ENCODE measurements around the gene HSF2BP. TPM values are rescaled to one million over a fixed set of nuclear protein-coding genes. Genes with fewer than 3 reads are reported as not detected.
A peak's percentile ranks its signal among the peaks of the same experiment; 100 is the strongest.

HSF2BP gene
- total and polyA plus RNA-seq, 8 donors = 0.23 to 1.5 (median 0.31) TPM; not detected in 3

DNA sequence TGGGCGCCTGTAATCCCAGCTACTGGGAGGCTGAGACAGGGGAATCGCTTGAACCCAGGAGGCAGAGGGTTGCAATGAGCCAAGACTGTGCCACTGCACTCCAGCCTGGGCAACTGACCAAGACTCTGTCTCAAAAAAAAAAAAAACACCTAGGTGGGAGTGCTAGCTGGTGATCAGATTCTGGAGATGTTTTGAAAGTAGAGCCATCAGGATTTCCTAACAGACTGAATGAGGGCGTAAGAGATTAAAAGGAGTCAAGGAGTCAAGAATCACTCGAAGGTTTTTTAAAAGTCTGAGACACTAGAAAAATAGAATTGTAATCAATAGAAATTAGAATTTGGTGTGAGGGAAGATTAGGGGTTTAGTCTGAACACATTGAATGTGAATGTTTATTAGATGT is 73.8 kb downstream of the HSF2BP start:
- Histone ChIP-seq H3K27ac (peak overlapping the region; percentile 50 to 75 (median 71)), H3K27me3 (no peaks in the 10 kb centered on the region), H3K9me3 (no peaks in the 10 kb centered on the region), H3K36me3 (no peaks in the 10 kb centered on the region), H3K4me3 (no peak overlapping the region), H3K4me1 (peaks cover 11 to 30% (median 21%) of the 10 kb centered on the region in 4 donors)
- TF ChIP-seq POLR2A (IDR thresholded peaks at IDR 0.05) = no peak
- TF ChIP-seq POLR2AphosphoS5 (IDR thresholded peaks at IDR 0.05) = no peak
- TF ChIP-seq EP300 (IDR thresholded peaks at IDR 0.05) = no peak
- TF ChIP-seq, protein P1, sequence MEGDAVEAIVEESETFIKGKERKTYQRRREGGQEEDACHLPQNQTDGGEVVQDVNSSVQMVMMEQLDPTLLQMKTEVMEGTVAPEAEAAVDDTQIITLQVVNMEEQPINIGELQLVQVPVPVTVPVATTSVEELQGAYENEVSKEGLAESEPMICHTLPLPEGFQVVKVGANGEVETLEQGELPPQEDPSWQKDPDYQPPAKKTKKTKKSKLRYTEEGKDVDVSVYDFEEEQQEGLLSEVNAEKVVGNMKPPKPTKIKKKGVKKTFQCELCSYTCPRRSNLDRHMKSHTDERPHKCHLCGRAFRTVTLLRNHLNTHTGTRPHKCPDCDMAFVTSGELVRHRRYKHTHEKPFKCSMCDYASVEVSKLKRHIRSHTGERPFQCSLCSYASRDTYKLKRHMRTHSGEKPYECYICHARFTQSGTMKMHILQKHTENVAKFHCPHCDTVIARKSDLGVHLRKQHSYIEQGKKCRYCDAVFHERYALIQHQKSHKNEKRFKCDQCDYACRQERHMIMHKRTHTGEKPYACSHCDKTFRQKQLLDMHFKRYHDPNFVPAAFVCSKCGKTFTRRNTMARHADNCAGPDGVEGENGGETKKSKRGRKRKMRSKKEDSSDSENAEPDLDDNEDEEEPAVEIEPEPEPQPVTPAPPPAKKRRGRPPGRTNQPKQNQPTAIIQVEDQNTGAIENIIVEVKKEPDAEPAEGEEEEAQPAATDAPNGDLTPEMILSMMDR (IDR thresholded peaks at IDR 0.05) = no peak
- no peak for DNase-seq
- intact Hi-C loops (cut with DNase I; ENCODE audit: low total_unique reads) = no loop called here
- 88 to 95% (median 90%) methylated on average over 4 of the region's 4 CpGs for WGBS, 5 donors

DNA sequence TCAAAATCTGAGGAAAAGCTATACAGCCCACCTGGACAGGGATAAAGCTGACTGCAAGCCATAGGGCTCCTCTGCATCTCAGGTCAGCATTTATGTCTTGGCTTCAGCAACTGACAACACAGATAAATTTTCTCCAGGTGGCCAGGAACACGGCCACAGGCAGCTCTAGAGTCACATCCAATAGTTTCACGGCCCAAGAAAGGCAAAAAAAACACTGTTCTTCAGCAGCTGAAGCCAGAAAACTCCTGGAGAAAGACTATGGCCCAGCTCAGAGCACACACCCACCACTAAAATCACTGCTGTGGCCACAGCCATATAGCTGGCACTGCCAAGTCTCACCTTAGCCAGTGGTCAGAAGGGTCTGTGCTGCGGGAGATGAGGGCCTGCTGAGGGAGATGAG is 77.8 kb downstream of the HSF2BP start:
- no peaks in the 10 kb centered on the region for H3K36me3 ChIP-seq
- H3K9me3 ChIP-seq = no peaks in the 10 kb centered on the region
- peak overlapping the region in 1 of 5 donors; percentile 51 for H3K27ac ChIP-seq
- H3K27me3 ChIP-seq = no peaks in the 10 kb centered on the region
- peaks cover 10 to 33% (median 26%) of the 10 kb centered on the region in 4 donors for H3K4me1 ChIP-seq
- no peak for TF ChIP-seq EP300 (IDR thresholded peaks at IDR 0.05)
- TF ChIP-seq POLR2A (IDR thresholded peaks at IDR 0.05) = no peak
- TF ChIP-seq, protein P1 (IDR thresholded peaks at IDR 0.05) = no peak
- intact Hi-C loops (cut with DNase I; ENCODE audit: low total_unique reads) = no loop called here
- no peak for DNase-seq
- no peak overlapping the region for H3K4me3 ChIP-seq
- 47 to 85% (median 78%) methylated on average over 2 to 3 of the region's 3 CpGs for WGBS, 5 donors

DNA sequence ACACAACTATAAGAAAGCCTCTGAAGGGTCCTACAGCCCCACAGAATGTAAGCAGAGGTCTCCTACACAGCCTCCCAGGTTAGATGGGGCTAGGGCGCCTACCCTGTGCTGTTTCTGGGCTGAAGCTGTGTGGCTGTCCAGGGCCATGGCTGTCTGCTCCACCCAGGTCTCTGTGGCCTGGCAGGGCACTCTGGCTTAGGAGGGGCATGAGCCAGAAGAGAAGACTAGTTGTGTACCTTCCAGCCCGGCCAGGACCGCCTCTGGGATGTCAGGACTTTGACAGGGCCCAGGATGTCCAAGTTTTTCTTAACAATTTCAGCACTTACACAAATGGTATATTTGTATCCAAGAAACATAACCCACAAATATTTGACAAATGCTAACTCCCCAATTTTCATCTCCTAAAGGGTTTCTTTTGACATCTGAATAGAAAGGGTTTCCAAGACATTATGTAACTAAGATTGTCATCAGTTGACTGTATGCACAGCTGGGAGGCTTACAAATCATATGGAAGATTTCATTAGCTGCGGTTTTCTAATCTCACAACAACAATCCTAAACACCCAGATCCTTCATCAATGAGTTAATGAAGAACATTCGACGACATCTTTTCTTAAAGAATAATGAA is 80.5 kb downstream of the HSF2BP start:
- intact Hi-C loops (cut with DNase I; ENCODE audit: low total_unique reads) = no loop called here
- Histone ChIP-seq H3K4me3 (no peak overlapping the region), H3K27ac (peak overlapping the region in 1 of 5 donors; percentile 25), H3K36me3 (no peaks in the 10 kb centered on the region), H3K9me3 (no peaks in the 10 kb centered on the region), H3K4me1 (peaks cover 5 to 31% (median 17%) of the 10 kb centered on the region in 4 donors), H3K27me3 (no peaks in the 10 kb centered on the region)
- WGBS, 5 donors = 47 to 54% (median 50%) methylated on average over 5 to 6 of the region's 6 CpGs
- peak; percentile 26 to 55 for DNase-seq
- TF ChIP-seq, protein P1 (IDR thresholded peaks at IDR 0.05) = no peak
- TF ChIP-seq EP300 (IDR thresholded peaks at IDR 0.05) (no peak), POLR2AphosphoS5 (IDR thresholded peaks at IDR 0.05) (no peak), POLR2A (IDR thresholded peaks at IDR 0.05) (no peak)

DNA sequence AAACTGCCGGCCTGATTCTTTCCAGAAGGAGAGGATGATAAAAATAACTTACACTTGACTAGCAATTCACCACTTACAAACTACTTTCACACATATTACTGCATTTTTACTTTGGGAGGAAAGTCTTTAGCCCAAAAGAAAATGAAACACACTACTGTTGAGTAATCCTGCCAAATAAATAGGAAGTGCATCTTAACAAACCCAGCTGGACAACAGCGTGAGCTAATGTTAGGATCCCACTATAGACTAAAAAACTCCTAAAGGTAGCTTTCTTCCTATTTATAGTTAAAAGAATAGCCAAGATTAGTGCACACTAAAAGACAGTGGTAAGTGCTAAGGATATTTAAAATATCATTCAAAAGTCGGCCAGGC is 83.8 kb downstream of the HSF2BP start:
- peak overlapping the region in 4 of 5 donors; percentile 56 to 86 (median 70) for H3K27ac ChIP-seq

More for the DNA sequence above, 83.8 kb downstream of the HSF2BP start:
- no peaks in the 10 kb centered on the region for H3K9me3 ChIP-seq
- intact Hi-C loops (cut with DNase I; ENCODE audit: low total_unique reads) = no loop called here
- H3K36me3 ChIP-seq = no peaks in the 10 kb centered on the region
- peaks cover 5 to 28% (median 14%) of the 10 kb centered on the region in 4 donors for H3K4me1 ChIP-seq
- no peaks in the 10 kb centered on the region for H3K27me3 ChIP-seq
- peak in 1 of 2 donors; percentile 28 for DNase-seq
- H3K4me3 ChIP-seq = no peak overlapping the region
- WGBS, 5 donors = 73 to 88% (median 79%) methylated on average over 3 of the region's 3 CpGs
- no peak for TF ChIP-seq EP300 (IDR thresholded peaks at IDR 0.05)
- TF ChIP-seq, protein P1 (IDR thresholded peaks at IDR 0.05) = no peak
- TF ChIP-seq POLR2A (IDR thresholded peaks at IDR 0.05) = no peak
- no peak for TF ChIP-seq POLR2AphosphoS5 (IDR thresholded peaks at IDR 0.05)

All from stomach (tissue), 9 donors.